MM.1S (cell line): ENCODE results near the gene LRRC45.

Experiments used
- DNase-seq: peaks from one replicate; pipeline ENCODE4 v3.0.0-alpha.2; 2015
- H2AFZ ChIP-seq: fragments of 300-600 bp; sonication (generic); 2 replicates; pipeline ENCODE4 v1.6.0; 2016; ENCODE audit warnings: antibody characterized with exemption, low read length
- H3F3A ChIP-seq: fragments of 300-600 bp; sonication (generic); 2 replicates; pipeline ENCODE4 v1.6.1; 2016; ENCODE audit warnings: mild to moderate bottlenecking, antibody characterized with exemption, low read length, moderate library complexity, mixed read lengths; ENCODE audit not compliant: insufficient read depth
- H3K27ac ChIP-seq: fragments of 300-600 bp; sonication (generic); 2 replicates; pipeline ENCODE4 v1.5.1; 2016; ENCODE audit warnings: mild to moderate bottlenecking, low read length
- H3K27me3 ChIP-seq: fragments of 300-600 bp; sonication (generic); replicated peaks from 2 replicates; pipeline ENCODE4 v1.6.0; 2016; ENCODE audit warnings: low read length; ENCODE audit not compliant: insufficient read depth
- H3K36me3 ChIP-seq: fragments of 300-600 bp; sonication (generic); replicated peaks from 2 replicates; pipeline ENCODE4 v1.6.1; 2016; ENCODE audit warnings: mild to moderate bottlenecking, low read length, mixed read lengths; ENCODE audit not compliant: insufficient read depth
- H3K4me1 ChIP-seq: fragments of 300-600 bp; sonication (generic); 2 replicates; pipeline ENCODE4 v1.6.1; 2016; ENCODE audit warnings: low read length, mixed read lengths
- H3K4me2 ChIP-seq: fragments of 300-600 bp; sonication (generic); 2 replicates; pipeline ENCODE4 v1.6.0; 2016; ENCODE audit warnings: low read depth, low read length
- H3K4me3 ChIP-seq: fragments of 300-600 bp; sonication (generic); 2 replicates; pipeline ENCODE4 v1.5.1; 2016; ENCODE audit warnings: low read length, mixed read lengths
- H3K79me2 ChIP-seq: fragments of 300-600 bp; sonication (generic); 2 replicates; pipeline ENCODE4 v1.6.1; 2016; ENCODE audit warnings: mixed run types, low read length, mixed read lengths
- H3K9ac ChIP-seq: fragments of 300-600 bp; sonication (generic); 2 replicates; pipeline ENCODE4 v1.6.1; 2016; ENCODE audit warnings: low read length, mixed read lengths
- H3K9me2 ChIP-seq: fragments of 300-600 bp; sonication (generic); replicated peaks from 2 replicates; pipeline ENCODE4 v1.6.1; 2016; ENCODE audit warnings: mild to moderate bottlenecking, low read length, mixed read lengths; ENCODE audit not compliant: insufficient read depth
- H3K9me3 ChIP-seq: fragments of 300-600 bp; sonication (generic); replicated peaks from 2 replicates; pipeline ENCODE4 v1.6.1; 2016; ENCODE audit warnings: mild to moderate bottlenecking, low read length, mixed read lengths; ENCODE audit not compliant: insufficient read depth
- H4K20me1 ChIP-seq: fragments of 300-600 bp; sonication (generic); 2 replicates; pipeline ENCODE4 v1.6.1; 2016; ENCODE audit warnings: mild to moderate bottlenecking, low read length, moderate library complexity, mixed read lengths; ENCODE audit not compliant: insufficient read depth
- EZH2 ChIP-seq: fragments of 300-600 bp; sonication (generic); optimal IDR thresholded peaks from 2 replicates; pipeline ENCODE3; 2017; ENCODE audit warnings: low read depth, mild to moderate bottlenecking, antibody characterized with exemption, low read length, mixed read lengths
- EZH2phosphoT487 ChIP-seq: fragments of 300-600 bp; sonication (generic); IDR thresholded peaks from 2 replicates; pipeline ENCODE4 v1.6.1; 2018; ENCODE audit warnings: antibody characterized with exemption, low read length
- TF ChIP-seq, protein P1 (sequence below): fragments of 300-600 bp; sonication (generic); IDR thresholded peaks from 2 replicates; pipeline ENCODE4 v1.5.1; 2016; ENCODE audit warnings: antibody characterized with exemption, low read length, mixed read lengths

Gene LRRC45

DNA sequence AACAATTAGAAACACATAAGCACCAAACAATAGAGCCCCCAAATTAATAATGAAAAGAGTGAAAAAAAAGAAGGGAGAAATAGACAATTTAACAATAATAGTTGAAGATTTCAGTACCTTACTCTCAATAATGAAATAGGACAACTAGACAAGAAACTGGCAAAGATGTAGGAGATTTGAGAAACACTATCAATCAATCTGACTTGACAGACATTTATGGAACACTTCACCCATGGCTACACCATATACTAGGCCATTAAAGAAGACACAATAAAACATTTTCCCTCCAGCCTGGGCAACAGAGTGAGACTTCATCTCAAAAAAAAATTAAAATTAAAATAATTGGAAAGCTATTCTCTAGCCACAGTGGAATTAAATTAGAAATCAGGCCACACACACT lies 47.5 kb downstream of the LRRC45 start:
- Histone ChIP-seq H3K9me2 (no peaks in the 10 kb centered on the region), H3K9me3 (no peaks in the 10 kb centered on the region), H4K20me1 (no peaks in the 10 kb centered on the region), H3K36me3 (no peaks in the 10 kb centered on the region), H3K4me1 (no peaks in the 10 kb centered on the region), H3K9ac (no peak overlapping the region), H3K4me2 (no peak overlapping the region), H2AFZ (no peak overlapping the region), H3K27me3 (no peaks in the 10 kb centered on the region), H3K79me2 (no peaks in the 10 kb centered on the region), H3K27ac (no peak overlapping the region), H3F3A (no peaks in the 10 kb centered on the region), H3K4me3 (no peak overlapping the region)
- TF ChIP-seq EZH2phosphoT487 (no peak), EZH2 (no peak)
- TF ChIP-seq, protein P1, sequence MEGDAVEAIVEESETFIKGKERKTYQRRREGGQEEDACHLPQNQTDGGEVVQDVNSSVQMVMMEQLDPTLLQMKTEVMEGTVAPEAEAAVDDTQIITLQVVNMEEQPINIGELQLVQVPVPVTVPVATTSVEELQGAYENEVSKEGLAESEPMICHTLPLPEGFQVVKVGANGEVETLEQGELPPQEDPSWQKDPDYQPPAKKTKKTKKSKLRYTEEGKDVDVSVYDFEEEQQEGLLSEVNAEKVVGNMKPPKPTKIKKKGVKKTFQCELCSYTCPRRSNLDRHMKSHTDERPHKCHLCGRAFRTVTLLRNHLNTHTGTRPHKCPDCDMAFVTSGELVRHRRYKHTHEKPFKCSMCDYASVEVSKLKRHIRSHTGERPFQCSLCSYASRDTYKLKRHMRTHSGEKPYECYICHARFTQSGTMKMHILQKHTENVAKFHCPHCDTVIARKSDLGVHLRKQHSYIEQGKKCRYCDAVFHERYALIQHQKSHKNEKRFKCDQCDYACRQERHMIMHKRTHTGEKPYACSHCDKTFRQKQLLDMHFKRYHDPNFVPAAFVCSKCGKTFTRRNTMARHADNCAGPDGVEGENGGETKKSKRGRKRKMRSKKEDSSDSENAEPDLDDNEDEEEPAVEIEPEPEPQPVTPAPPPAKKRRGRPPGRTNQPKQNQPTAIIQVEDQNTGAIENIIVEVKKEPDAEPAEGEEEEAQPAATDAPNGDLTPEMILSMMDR: no peak
- DNase-seq: no peak

DNA sequence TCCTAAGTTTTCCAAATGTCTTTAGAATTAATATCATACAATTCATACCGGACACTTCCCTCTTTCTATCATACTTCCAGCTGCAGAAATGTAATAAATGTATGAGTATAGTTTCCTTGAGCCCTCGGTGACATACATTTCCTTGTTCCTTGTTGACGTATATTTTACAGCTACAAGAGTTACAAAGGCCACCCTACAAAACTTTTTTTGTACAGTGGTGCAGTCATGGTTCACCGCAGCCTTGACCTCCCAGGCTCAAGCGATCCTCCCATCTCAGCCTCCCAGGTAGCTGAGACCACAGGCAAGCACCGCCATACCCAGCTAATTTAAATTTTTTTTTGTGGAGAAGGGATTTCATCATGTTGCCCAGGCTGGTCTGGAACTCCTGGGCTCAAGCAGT lies 49.7 kb downstream of the LRRC45 start:
- no peaks in the 10 kb centered on the region for H3K36me3 ChIP-seq
- TF ChIP-seq, protein P1: no peak
- TF ChIP-seq EZH2: no peak
- no peak for TF ChIP-seq EZH2phosphoT487
- no peaks in the 10 kb centered on the region for H3K9me2 ChIP-seq
- H3K9me3 ChIP-seq: no peaks in the 10 kb centered on the region
- H3K4me1 ChIP-seq: no peaks in the 10 kb centered on the region
- H3K79me2 ChIP-seq: no peaks in the 10 kb centered on the region
- no peak for DNase-seq
- H3K4me3 ChIP-seq: no peak overlapping the region
- H3K4me2 ChIP-seq: no peak overlapping the region
- H3F3A ChIP-seq: 0 out of 2 replicates have a peak, but pooled peaks cover 3% of the 10 kb centered on the region
- H2AFZ ChIP-seq: no peak overlapping the region
- no peaks in the 10 kb centered on the region for H3K27me3 ChIP-seq
- no peaks in the 10 kb centered on the region for H4K20me1 ChIP-seq
- H3K27ac ChIP-seq: no peak overlapping the region
- H3K9ac ChIP-seq: no peak overlapping the region

DNA sequence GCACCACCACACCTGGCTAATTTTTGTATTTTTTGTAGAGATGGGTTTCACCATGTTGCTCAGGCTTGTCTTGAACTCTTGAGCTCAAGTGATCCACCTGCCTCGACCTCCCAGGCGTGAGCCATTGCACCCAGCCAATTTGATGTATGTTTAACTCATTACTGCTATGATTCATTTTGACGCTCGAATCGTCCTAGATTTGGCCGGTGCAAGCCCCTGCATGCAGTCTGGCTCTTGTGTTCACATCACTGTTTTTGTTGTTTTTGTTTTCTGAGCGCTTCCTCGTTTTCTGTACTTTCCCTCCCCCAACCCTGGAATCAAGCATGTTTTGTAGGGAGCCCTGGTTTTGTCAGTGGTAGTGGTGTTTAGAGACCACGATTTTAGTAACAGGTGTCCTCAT lies 50.3 kb downstream of the LRRC45 start:
- H3K4me2 ChIP-seq: no peak overlapping the region
- no peak for TF ChIP-seq EZH2phosphoT487
- no peaks in the 10 kb centered on the region for H3K36me3 ChIP-seq
- peaks cover 3% of the 10 kb centered on the region; the same call in 1 of the 2 replicates for H3F3A ChIP-seq
- no peaks in the 10 kb centered on the region for H3K79me2 ChIP-seq
- no peaks in the 10 kb centered on the region for H3K9me2 ChIP-seq
- no peak for DNase-seq
- H3K9me3 ChIP-seq: no peaks in the 10 kb centered on the region
- no peak overlapping the region for H3K4me3 ChIP-seq
- H3K4me1 ChIP-seq: no peaks in the 10 kb centered on the region
- no peak overlapping the region for H3K27ac ChIP-seq
- H3K9ac ChIP-seq: no peak overlapping the region
- no peaks in the 10 kb centered on the region for H3K27me3 ChIP-seq
- H2AFZ ChIP-seq: no peak overlapping the region
- no peaks in the 10 kb centered on the region for H4K20me1 ChIP-seq

DNA sequence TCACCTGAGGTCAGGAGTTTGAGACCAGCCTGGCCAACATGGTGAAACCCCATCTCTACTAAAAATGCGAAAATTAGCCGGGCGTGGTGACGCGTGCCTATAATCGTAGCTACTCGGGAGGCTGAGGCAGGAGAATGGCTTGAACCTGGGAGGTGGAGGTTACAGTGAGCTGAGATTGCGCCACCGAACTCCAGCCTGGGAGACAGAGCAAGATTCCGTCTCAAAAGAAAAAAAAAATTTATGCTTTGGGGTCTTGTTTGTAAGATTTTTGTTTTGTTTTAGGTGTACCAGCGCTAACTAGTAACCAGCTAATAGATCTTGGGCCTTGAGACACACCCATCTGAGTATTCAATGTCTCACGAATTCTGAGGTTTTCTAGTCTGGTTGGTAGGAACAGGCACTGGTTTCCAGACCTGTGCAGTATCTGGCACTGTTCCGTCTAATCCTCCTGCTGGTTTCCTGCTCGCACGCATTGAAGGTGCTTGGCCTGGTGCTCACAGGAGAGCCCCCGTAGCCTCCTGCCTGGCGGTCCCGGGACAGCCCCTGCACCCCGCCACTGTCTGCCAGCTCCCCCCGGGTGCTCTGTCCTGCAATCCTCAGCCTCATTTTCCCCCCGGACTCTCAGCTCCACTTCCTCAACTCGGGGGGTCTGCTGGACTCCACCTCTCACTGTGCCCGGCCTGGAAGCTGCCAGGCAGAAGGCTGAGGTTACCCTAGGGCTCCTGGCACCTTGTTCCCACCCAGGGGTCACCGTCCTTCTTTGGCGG lies 53.1 kb downstream of the LRRC45 start:
- peaks cover 6% of the 10 kb centered on the region; the same call in 1 of the 2 replicates for H3K36me3 ChIP-seq
- H3K27me3 ChIP-seq: no peaks in the 10 kb centered on the region
- H3K27ac ChIP-seq: no peak overlapping the region
- no peaks in the 10 kb centered on the region for H3K79me2 ChIP-seq
- H3K9ac ChIP-seq: no peak overlapping the region
- no peak for DNase-seq
- no peak overlapping the region for H3K4me2 ChIP-seq
- H3K9me2 ChIP-seq: no peaks in the 10 kb centered on the region
- no peaks in the 10 kb centered on the region for H3K4me1 ChIP-seq
- H2AFZ ChIP-seq: no peak overlapping the region
- TF ChIP-seq EZH2: no peak
- TF ChIP-seq EZH2phosphoT487: no peak
- TF ChIP-seq, protein P1: no peak
- H4K20me1 ChIP-seq: no peaks in the 10 kb centered on the region
- H3K4me3 ChIP-seq: no peak overlapping the region
- peaks cover 3% of the 10 kb centered on the region; the same call in 1 of the 2 replicates for H3F3A ChIP-seq
- H3K9me3 ChIP-seq: no peaks in the 10 kb centered on the region
